ENCODE results near the gene PLA2G3.

PLA2G3 gene

GRCh38 chr22:31143537-31143936, 3.2 kb upstream of the PLA2G3 start:
- no peak overlapping the region for H3K9ac ChIP-seq (ENCODE audit: low read depth, low read length)
- peaks cover 40% of the 10 kb centered on the region for H3K27me3 ChIP-seq (ENCODE audit: control insufficient read depth, insufficient read depth, low read length)
- no peaks in the 10 kb centered on the region for H3K36me3 ChIP-seq (ENCODE audit: insufficient read depth, low read length)
- H3K4me1 ChIP-seq (ENCODE audit: control insufficient read depth, insufficient read depth, low read length), result peaks cover 3% of the 10 kb centered on the region
- H3K9me3 ChIP-seq (replicated peaks; ENCODE audit: low read length), result peaks cover 3% of the 10 kb centered on the region
- H3K4me3 ChIP-seq (ENCODE audit: low read length), result no peak overlapping the region
- H3K4me2 ChIP-seq (ENCODE audit: low read length), result no peak overlapping the region

- Histone ChIP-seq H3K9me3 (replicated peaks; ENCODE audit: low read length) (peaks cover 3% of the 10 kb centered on the region), H3K36me3 (ENCODE audit: insufficient read depth, low read length) (no peaks in the 10 kb centered on the region), H3K4me2 (ENCODE audit: low read length) (no peak overlapping the region), H3K4me1 (ENCODE audit: control insufficient read depth, insufficient read depth, low read length) (no peaks in the 10 kb centered on the region), H3K4me3 (ENCODE audit: low read length) (no peak overlapping the region), H3K9ac (ENCODE audit: low read depth, low read length) (no peak overlapping the region), H3K27me3 (ENCODE audit: control insufficient read depth, insufficient read depth, low read length) (peaks cover 45% of the 10 kb centered on the region)
Observed at GRCh38 chr22:31143038-31143437, 2.7 kb upstream of the PLA2G3 start.

DNA sequence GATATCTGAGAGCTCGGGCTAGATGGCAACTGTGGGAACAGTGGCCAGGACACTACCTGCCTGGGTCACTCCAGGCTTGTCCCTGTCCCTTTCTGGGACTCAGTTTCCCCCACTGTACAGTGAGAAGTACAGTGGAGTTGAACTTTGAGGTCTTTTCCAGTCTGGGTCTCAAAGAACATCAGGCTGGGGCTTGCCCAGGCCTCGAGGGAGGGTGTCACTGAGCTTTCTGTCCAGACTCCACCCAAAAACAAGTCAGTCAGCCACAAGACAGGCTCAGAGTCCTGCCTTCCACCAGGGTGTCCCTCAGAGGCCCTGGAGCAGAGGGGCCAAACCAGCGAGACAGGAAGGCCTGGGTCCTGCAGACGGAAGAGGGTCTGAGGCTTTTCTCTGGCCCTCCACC, 2.0 kb upstream of the PLA2G3 start:
- H3K4me1 ChIP-seq (ENCODE audit: control insufficient read depth, insufficient read depth, low read length), result no peaks in the 10 kb centered on the region
- no peak overlapping the region for H3K4me2 ChIP-seq (ENCODE audit: low read length)
- H3K9me3 ChIP-seq (replicated peaks; ENCODE audit: low read length), result peaks cover 3% of the 10 kb centered on the region
- peaks cover 53% of the 10 kb centered on the region for H3K27me3 ChIP-seq (ENCODE audit: control insufficient read depth, insufficient read depth, low read length)
- no peak overlapping the region for H3K9ac ChIP-seq (ENCODE audit: low read depth, low read length)
- no peaks in the 10 kb centered on the region for H3K36me3 ChIP-seq (ENCODE audit: insufficient read depth, low read length)
- H3K4me3 ChIP-seq (ENCODE audit: low read length), result no peak overlapping the region

DNA sequence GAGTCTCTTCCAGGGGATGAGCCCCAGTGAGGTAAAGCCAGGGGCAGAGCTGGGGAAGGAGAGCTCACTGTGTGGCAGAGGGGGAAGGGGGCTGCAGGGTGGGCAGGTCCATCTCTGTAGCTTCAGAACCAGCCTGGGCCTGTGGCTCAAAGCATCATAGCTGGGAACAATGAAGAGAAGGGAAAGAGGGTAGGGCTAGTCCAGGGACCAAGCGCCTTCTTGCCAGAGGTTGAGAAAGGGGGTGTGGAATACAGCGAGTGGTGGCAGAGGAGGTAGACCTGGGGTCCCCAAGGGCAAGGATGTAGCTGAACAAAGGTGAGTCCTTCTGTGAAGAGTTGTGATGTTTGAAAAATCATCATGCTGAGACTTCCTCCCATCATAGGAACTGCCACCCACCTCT, 1.2 kb upstream of the PLA2G3 start:
- H3K4me3 ChIP-seq (ENCODE audit: low read length), result no peak overlapping the region
- H3K4me2 ChIP-seq (ENCODE audit: low read length), result no peak overlapping the region
- no peaks in the 10 kb centered on the region for H3K36me3 ChIP-seq (ENCODE audit: insufficient read depth, low read length)
- H3K9ac ChIP-seq (ENCODE audit: low read depth, low read length), result no peak overlapping the region
- peaks cover 58% of the 10 kb centered on the region for H3K27me3 ChIP-seq (ENCODE audit: control insufficient read depth, insufficient read depth, low read length)
- peaks cover 3% of the 10 kb centered on the region for H3K9me3 ChIP-seq (replicated peaks; ENCODE audit: low read length)
- H3K4me1 ChIP-seq (ENCODE audit: control insufficient read depth, insufficient read depth, low read length), result no peaks in the 10 kb centered on the region

DNA sequence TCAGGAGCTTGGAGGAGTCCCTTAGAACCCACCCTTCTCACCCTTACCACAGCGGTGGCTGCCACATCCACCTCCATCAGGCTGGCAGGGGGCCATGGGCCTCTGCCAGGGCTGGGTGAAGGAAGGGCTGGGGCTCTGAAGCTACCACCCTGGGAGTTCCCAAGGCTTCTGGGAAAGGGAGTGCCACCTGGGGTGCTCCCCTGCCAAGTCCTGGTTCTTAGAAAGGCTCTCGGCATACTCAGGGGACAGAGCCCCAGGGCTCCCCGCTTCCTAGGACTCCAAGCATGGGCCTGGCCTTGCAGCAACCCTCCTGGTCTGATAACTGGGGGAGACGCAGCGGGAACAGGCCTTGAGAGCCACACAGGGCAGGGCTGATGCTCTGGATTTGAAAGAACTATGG, 438 bp upstream of the PLA2G3 start:
- no peak overlapping the region for H3K9ac ChIP-seq (ENCODE audit: low read depth, low read length)
- no peak overlapping the region for H3K4me3 ChIP-seq (ENCODE audit: low read length)

DNA sequence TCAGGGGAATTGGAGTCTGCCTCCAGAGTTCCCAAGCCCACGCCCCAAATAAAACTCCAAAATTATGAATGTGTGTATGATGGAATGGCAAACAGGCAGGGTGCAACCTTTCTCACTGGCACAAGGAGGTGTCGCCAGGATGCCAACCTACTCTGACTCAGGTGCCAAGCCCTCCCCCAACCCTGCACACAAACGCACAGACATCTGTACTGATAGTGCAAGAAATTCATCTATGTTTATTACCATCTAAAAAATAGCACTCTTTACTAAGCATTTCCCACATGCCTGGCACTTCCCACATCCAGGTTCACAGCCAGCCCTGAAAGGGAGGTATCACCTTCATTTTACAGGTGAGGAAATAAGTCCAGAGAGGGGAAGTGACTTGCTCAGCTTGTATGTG, 1.2 kb downstream of the PLA2G3 start:
- Histone ChIP-seq H3K36me3 (ENCODE audit: insufficient read depth, low read length) (no peaks in the 10 kb centered on the region), H3K9ac (ENCODE audit: low read depth, low read length) (no peak overlapping the region), H3K4me1 (ENCODE audit: control insufficient read depth, insufficient read depth, low read length) (no peaks in the 10 kb centered on the region), H3K9me3 (replicated peaks; ENCODE audit: low read length) (no peaks in the 10 kb centered on the region), H3K4me3 (ENCODE audit: low read length) (no peak overlapping the region), H3K27me3 (ENCODE audit: control insufficient read depth, insufficient read depth, low read length) (peaks cover 58% of the 10 kb centered on the region), H3K4me2 (ENCODE audit: low read length) (no peak overlapping the region)

More for the DNA sequence above, 438 bp upstream of the PLA2G3 start:
- H3K4me1 ChIP-seq (ENCODE audit: control insufficient read depth, insufficient read depth, low read length), result no peaks in the 10 kb centered on the region
- peaks cover 58% of the 10 kb centered on the region for H3K27me3 ChIP-seq (ENCODE audit: control insufficient read depth, insufficient read depth, low read length)
- no peaks in the 10 kb centered on the region for H3K36me3 ChIP-seq (ENCODE audit: insufficient read depth, low read length)
- H3K4me2 ChIP-seq (ENCODE audit: low read length), result no peak overlapping the region
- peaks cover 3% of the 10 kb centered on the region for H3K9me3 ChIP-seq (replicated peaks; ENCODE audit: low read length)

- no peaks in the 10 kb centered on the region for H3K9me3 ChIP-seq (replicated peaks; ENCODE audit: low read length)
- H3K36me3 ChIP-seq (ENCODE audit: insufficient read depth, low read length), result no peaks in the 10 kb centered on the region
- H3K4me3 ChIP-seq (ENCODE audit: low read length), result no peak overlapping the region
- no peak overlapping the region for H3K4me2 ChIP-seq (ENCODE audit: low read length)
- H3K27me3 ChIP-seq (ENCODE audit: control insufficient read depth, insufficient read depth, low read length), result peaks cover 53% of the 10 kb centered on the region
- H3K9ac ChIP-seq (ENCODE audit: low read depth, low read length), result no peak overlapping the region
- no peaks in the 10 kb centered on the region for H3K4me1 ChIP-seq (ENCODE audit: control insufficient read depth, insufficient read depth, low read length)
Observed at GRCh38 chr22:31138126-31138525, 2.2 kb downstream of the PLA2G3 start.

GRCh38 chr22:31137721-31138120, 2.6 kb downstream of the PLA2G3 start:
- H3K4me1 ChIP-seq (ENCODE audit: control insufficient read depth, insufficient read depth, low read length), result no peaks in the 10 kb centered on the region
- no peak overlapping the region for H3K4me3 ChIP-seq (ENCODE audit: low read length)
- H3K27me3 ChIP-seq (ENCODE audit: control insufficient read depth, insufficient read depth, low read length), result peaks cover 53% of the 10 kb centered on the region
- H3K9ac ChIP-seq (ENCODE audit: low read depth, low read length), result no peak overlapping the region
- H3K4me2 ChIP-seq (ENCODE audit: low read length), result no peak overlapping the region
- H3K9me3 ChIP-seq (replicated peaks; ENCODE audit: low read length), result no peaks in the 10 kb centered on the region
- no peaks in the 10 kb centered on the region for H3K36me3 ChIP-seq (ENCODE audit: insufficient read depth, low read length)

DNA sequence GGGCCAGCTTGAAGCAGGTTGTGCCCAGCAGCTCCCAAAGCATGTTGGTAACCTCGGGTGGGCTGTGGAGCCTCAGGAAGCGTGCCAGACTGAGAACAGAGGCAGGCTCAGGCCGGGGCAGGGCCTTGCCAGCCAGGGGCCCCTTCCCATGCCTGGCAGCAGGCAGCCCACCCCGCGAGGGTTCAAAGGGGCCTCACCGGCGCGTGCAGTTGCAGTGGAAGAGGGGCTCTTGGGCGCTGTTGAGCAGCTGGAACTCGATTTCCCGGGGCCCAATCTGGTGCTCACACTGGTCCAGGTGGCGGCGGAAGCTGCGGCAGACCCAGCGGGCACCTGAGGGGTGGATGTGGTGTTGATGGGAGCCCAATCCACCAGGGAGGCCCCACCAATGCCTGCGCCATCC, 3.6 kb downstream of the PLA2G3 start:
- Histone ChIP-seq H3K36me3 (ENCODE audit: insufficient read depth, low read length) (no peaks in the 10 kb centered on the region), H3K27me3 (ENCODE audit: control insufficient read depth, insufficient read depth, low read length) (peaks cover 48% of the 10 kb centered on the region), H3K9ac (ENCODE audit: low read depth, low read length) (no peak overlapping the region), H3K9me3 (replicated peaks; ENCODE audit: low read length) (no peaks in the 10 kb centered on the region), H3K4me2 (ENCODE audit: low read length) (no peak overlapping the region), H3K4me3 (ENCODE audit: low read length) (no peak overlapping the region), H3K4me1 (ENCODE audit: control insufficient read depth, insufficient read depth, low read length) (no peaks in the 10 kb centered on the region)

DNA sequence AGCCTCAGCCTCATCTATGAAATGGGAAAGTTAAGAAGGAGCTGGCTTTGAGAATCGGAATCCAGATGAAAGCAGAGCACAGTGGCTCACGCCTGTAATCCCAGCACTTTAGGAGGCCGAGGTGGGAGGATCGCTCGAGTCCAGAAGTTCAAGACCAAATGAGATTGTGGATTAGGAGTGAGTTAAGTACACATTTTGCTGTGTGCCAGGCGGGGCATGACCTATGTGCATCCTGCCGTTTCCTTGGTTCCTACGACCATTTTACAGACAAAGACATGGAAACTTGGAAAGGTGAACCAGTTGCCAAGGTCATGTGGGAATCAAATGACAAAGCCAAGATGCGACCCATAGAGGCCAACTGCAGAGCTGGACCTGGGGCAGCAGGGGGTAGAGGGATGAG, 4.2 kb downstream of the PLA2G3 start:
- Histone ChIP-seq H3K9ac (ENCODE audit: low read depth, low read length) (no peak overlapping the region), H3K36me3 (ENCODE audit: insufficient read depth, low read length) (no peaks in the 10 kb centered on the region), H3K4me2 (ENCODE audit: low read length) (no peak overlapping the region), H3K27me3 (ENCODE audit: control insufficient read depth, insufficient read depth, low read length) (peaks cover 44% of the 10 kb centered on the region), H3K4me3 (ENCODE audit: low read length) (no peak overlapping the region), H3K4me1 (ENCODE audit: control insufficient read depth, insufficient read depth, low read length) (no peaks in the 10 kb centered on the region), H3K9me3 (replicated peaks; ENCODE audit: low read length) (no peaks in the 10 kb centered on the region)

DNA sequence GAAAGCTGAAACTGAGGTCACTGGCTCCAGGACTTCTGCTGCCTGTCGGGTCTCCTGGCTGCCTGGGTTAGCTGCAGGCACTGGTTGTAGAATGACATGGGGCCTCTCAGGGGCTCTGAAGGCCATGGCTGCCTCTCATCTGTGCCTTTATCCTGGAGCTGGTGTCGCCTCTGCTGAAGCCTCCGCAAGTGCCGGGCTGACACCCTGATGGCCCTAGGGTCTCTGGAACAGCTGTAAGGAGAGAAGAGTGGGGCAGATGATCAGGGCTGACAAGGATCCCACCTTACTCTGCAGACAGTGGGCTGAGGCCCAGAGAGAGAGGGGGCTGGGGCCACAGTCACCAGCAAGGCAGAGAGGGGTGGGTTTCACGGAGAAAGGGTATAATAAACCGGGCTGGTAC, 4.6 kb downstream of the PLA2G3 start:
- no peaks in the 10 kb centered on the region for H3K9me3 ChIP-seq (replicated peaks; ENCODE audit: low read length)
- no peaks in the 10 kb centered on the region for H3K4me1 ChIP-seq (ENCODE audit: control insufficient read depth, insufficient read depth, low read length)
- no peaks in the 10 kb centered on the region for H3K36me3 ChIP-seq (ENCODE audit: insufficient read depth, low read length)
- H3K4me3 ChIP-seq (ENCODE audit: low read length), result no peak overlapping the region
- no peak overlapping the region for H3K9ac ChIP-seq (ENCODE audit: low read depth, low read length)
- peaks cover 39% of the 10 kb centered on the region for H3K27me3 ChIP-seq (ENCODE audit: control insufficient read depth, insufficient read depth, low read length)
- no peak overlapping the region for H3K4me2 ChIP-seq (ENCODE audit: low read length)

DNA sequence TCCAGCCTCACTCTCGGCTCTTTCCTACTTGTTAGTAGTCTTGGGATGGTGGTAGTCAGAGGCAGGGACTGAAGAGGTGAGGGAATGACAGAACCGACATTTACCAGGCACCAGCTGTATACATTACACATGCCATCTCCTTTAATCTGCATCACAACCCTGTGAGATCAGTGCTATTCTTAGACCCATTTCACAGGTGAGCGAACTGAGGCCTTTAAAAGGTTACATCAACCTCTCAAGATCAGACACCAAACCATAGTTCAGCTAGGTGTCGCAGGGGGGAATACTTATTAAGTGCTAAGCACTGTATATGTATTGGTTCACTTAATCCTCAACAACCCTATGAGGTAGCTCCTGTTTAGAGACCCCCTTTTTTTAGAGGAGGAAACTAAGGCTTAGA, 5.6 kb downstream of the PLA2G3 start:
- H3K27me3 ChIP-seq (ENCODE audit: control insufficient read depth, insufficient read depth, low read length), result peaks cover 29% of the 10 kb centered on the region
- no peak overlapping the region for H3K4me3 ChIP-seq (ENCODE audit: low read length)
- H3K36me3 ChIP-seq (ENCODE audit: insufficient read depth, low read length), result no peaks in the 10 kb centered on the region
- H3K9ac ChIP-seq (ENCODE audit: low read depth, low read length), result no peak overlapping the region
- H3K9me3 ChIP-seq (replicated peaks; ENCODE audit: low read length), result no peaks in the 10 kb centered on the region
- H3K4me1 ChIP-seq (ENCODE audit: control insufficient read depth, insufficient read depth, low read length), result no peaks in the 10 kb centered on the region
- H3K4me2 ChIP-seq (ENCODE audit: low read length), result no peak overlapping the region

Data from skeletal muscle satellite cell (primary cell).